GM21447 (cell line): ENCODE measurements around the gene AK5.
"Not testable (repeated sequence)": the region's sequence is repeated elsewhere in the genome, so short reads cannot be mapped to it uniquely, and the experiment has no call there.

Experiments used
- ATAC-seq: cut with Tn5 transposase; IDR thresholded peaks from one replicate; pipeline ENCODE4 v1.9.1; 2021; ENCODE audit not compliant: unreplicated experiment

The AK5 gene

DNA sequence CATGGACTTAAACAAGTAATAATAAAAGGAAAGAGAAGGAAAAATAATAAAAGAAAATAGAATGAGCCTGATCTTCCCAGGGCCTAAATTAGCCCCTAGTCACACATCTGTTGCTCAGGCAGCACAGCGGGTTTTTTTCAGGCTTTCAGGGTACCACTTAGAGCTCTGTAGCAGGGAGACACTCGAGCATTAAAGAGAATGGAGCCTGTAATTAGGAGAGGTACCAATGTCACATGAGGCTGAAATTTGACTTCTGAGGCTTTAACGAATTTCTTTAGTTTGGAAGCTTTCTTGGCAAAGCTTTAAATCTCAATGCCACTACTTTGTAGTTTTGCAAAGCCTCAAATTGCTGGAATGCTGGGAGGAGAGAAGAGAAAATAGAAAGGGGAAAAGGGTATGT lies 116.3 kb downstream of the AK5 start:
- ATAC-seq: no peak

DNA sequence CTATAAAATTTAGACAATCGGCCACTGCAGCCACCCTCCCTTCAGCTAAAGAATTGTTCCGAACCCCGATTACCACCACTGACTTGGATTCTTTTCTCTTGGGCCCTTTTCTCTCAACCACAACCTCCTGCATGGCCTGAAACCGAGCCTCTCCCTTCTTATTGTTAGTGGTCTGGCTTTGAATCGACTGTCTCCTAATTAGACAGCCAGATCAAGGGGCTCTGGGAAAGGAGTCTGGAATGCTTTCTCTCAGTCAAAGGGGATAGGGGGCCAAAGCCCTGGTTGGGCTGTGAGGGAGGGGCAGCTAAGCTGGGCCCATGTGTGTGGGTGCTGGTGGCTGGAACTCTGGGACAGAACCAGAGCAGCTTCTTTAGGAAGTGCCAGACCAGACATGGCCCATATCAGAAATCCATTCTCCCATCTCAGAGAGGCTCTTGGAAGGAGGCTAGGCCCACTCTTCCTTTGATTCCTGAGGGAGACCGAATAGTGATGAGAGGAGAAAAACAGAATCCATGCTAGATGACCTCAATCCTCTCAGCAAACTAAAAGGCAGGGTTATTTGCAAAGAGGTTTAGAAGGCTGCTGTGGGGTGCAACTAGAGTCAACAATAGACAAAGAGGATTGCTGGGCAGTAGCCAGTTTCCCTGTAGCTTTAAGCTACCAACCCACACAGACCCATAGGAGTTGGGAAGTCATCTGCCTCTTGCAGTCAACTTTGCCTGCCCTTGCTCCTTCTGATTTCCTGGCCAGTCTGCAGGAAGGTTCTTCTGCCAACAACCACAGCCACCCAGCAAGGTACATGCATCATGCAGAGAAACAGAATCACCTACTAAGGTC lies 117.6 kb downstream of the AK5 start:
- ATAC-seq: no peak

DNA sequence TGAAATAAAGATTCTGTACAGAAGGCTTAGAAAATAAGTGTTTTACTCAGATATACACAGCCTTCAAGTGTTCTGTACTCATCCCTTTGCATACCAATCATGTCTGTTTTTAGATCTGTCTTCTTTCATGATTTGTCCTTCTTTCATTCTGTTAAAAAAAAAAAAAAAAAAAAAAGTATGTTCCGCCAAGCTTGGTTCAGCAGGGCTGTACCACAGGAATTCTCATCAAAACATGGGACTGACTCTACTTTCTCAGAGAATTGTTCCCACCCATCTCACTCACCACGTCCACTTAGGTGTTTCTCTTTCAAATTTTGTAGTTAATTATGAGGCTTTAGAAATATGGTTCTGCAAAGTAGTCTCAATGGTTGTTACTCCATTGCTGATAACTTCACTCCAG lies 119.0 kb downstream of the AK5 start:
- no peak for ATAC-seq

DNA sequence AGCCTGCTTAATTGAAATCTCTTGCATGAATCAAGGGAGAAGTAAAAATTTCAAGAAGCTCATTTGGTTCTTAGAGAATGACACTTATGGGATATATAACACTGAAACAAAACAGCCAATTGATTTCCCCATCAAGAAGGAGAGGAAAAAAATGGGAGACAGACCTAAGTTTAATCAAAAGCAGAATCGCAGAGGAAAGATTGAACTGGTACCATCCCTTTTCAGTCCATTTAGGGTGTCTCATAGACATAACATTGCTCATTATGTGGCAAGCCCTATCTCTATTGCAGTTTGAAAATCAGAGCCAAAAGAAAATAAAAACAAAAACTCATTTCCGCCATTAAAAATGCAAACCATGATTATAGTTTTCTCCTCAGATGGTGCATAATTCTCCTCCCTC lies 119.6 kb downstream of the AK5 start:
- ATAC-seq: no peak

DNA sequence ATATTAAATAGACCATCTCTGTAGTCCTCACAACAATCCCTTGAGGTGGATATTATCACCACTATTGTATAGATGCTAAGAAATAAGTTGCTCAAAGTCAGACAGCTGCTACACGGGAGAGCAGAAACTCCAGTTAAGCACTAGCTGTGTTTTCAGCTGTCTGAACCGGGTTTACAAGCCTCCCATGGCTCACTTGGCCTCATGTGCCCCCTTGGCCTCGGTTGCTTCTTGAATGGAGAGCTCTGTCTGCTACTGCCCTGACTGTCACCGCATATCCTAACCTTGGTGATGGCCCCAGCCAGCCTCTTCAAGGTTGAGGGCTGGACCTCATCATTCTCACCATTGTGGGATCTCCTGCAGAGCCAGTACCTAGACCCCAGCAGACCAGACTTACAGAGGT lies 123.4 kb downstream of the AK5 start:
- ATAC-seq: no peak

DNA sequence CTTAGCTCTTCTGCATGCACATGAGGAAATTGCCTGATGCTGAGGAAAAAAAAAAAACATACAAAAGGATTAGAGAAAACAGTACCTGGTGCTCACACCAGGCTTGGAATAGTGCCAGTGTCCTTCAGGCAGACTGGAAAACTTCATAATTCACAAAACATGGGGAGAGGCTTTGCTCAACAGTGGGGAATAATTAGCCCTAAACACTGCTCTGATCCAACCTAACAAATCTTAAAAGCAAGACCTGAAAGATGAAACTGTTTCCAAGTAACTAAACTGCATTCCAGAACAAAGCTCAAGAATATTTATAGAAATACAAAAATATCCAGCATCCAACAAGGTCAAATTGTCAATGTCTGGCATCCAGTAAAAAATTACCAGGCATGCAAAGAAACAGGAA lies 124.8 kb downstream of the AK5 start:
- ATAC-seq: no peak

DNA sequence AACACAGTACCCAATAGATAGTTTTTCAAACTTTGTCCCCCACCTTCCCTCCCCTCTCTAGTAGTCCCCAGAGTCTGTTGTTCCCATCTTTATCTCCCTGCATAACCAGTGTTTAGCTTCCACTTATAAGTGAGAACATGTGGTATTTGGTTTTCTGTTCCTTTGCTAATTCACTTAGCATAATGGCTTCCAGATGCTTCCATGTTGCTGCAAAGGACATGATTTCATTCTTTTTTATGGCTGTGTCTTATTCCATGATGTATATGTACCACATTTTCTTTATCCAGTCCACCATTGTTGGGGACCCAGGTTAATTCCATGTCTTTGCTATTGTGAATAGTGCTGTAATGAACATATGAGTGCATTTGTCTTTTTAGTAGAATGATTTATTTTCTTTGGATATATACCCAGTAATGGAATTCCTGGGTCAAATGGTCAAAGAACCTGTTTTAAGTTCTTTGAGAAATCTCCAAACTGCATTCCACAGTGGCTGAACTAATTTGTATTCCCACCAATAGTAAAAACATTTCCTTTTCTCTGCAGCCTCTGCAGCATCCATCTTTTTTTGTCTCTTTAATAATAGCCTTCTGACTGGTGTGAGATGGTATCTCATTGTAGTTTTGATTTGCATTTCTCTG lies 126.0 kb downstream of the AK5 start:
- ATAC-seq: no peak

DNA sequence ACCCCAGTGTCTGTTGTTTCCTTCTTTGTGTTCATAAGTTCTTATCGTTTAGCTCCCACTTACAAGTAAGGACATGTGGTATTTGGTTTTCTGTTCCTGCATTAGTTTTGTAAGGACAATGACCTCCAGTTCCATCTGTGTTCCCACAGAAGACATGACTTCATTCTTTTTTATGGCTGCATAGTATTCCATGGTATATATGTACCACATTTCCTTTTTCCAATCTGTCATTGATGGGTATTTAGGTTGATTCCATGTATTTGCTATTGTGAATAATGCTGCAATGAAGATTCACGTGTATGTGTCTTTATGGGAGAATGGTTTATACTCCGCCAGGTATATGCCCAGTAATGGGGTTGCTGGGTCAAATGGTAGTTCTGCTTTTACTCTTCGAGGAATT lies 127.1 kb downstream of the AK5 start:
- ATAC-seq: not testable (repeated sequence)

DNA sequence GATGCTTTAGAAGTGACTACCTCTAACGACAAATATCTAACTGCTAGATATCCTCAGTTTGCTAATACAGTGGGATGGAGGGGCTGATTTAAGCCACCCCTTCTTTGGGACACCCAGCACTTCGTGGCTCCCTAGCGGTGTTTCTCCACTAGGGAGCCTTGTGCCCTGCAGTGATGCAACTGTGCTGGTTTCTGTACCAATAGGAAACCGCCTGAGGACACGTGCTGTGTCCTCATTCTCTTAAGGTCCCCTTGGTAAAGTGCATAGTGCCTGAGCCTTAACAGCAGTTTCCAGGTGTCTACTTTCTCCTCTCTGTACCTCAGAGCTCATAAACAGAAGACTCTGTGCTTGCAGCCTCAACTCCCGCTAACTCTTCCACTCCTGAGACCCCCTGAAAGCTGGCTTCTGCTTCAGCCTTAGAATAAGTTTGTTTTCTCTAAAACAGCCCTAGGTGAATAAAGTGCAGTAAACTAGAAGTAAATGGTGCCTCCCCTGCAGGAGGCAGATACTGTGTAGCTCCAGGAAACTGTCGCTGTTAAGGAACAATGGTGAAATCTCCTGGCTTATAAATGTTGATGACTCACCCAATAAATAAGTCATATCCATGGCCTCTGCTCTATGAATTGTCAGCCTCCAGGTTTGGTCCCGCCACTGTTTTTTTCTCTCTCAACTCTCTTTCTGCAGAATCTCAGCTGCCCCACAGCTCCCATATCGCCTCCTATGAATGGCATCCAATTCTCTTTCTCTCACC lies 130.4 kb downstream of the AK5 start:
- ATAC-seq: no peak

DNA sequence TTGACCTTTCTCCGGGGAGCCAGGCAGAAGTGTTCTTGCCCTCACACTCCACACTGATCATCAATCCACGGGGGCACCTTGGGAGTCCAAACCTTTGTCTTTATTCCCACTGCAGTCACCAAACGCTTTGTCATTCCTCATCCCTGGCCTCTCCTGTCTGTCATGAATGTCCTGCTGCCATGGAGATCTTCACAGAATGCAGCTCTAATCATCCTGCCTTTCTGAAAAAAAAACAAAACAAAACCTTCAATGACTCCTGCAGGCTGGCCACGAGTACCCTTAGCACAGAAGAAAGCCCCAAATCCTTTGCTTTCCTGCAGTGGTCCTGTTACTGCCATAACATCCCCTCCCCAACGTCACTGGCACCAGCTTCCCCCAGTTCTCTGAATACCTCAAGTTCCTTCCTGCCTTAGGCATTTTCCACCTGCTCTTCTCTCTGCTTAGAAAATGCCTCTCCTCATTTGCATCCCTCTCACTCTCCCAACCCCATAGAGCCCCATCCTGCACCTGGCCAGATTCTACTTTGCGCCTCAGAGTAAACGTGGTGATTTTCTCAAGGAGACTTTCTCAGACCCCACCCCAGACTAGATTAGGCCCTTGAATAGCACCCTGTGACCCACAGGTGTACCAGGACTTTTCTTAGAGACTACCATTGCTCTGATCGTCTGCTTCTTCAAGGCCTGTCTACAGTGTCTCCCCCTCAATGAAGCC lies 131.2 kb downstream of the AK5 start:
- peak; percentile 53 for ATAC-seq

DNA sequence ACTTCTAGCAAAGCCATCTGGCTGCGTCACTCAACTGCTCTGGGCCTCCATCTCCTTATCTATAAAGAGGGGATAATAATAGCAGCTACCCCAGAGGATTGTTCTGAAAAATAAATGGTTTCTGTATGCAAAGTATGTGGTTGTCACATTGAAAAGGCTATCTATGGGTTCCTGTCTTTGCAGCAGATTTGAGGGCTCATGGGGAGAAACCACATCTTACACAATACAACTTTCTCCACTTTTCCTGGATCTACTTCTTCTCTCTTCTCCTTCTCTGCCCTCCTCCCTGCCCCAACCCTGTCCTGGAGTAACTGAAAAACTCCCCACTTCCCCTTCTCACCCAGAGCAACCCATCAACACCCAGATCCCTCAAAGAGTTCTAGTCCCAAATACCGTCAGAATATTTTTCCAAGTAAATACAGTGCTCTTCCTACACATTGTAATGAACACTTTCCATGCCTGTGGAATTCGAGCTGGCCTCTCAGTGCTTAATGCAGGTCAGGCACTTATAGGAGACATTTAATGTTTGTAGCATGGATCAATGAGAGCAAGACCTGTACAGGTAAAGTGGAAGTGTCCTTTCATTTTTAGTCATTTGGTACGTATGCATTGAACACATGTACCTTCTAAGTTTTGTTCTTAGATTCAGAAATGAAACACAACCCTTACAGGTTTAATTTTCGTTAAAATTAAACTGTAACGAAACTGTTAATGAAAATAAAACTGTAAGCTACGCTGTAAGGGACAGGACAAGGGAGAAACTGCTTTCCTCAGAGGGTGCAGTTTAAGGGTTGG lies 131.9 kb downstream of the AK5 start:
- peak; percentile 91 for ATAC-seq

DNA sequence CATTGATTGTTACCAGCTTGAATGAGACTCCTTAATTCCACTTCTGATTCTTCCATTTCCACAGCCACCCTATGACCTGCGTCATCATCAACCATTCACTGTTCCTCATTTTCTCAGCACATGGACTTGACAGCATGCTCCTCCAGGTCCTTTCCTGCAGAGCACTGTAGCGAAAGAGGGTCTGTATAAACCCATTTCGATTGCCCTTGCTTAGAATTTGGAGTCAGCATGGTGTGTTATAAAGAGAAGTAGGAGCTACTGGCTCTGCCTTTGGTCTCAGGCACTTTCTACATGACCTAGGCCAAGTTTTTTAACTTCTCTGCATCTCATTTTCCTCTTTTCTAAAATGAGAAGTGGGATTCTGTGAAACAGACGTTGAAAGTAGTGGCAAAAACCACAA lies 133.8 kb downstream of the AK5 start:
- no peak for ATAC-seq

DNA sequence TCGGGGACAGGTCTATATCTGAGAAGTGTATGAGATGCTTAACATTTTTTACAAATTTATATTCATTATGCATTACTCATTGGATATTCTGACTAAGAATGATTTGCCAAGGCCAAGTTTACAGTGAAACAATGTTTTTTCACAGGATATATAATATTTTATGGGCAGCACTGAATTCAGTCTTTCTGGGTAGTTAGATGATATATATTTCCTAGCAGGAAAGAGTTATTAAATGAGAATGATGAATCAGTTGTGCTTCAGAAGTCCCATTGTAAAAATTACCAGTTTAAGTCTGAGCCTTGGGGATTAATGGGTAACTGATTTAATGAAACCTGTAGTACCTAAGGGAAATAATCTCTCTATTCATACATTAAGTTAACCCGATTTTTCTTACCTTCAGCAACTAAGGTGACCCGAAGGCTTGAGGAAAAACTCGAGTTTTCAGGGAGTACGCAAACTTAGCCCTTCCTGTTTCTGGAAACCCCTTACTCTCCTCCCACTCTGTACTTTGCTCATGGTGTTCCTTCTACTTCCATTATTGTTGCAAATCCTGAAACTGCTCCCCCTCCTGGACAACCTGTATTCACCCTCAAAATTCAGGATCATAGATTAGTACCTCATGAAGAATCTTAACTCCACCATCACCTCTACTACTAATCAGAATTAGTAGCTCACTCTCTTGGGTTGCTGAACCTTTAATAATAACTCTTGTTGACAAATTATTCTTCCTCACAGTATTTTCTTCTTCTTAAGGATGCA lies 135.1 kb downstream of the AK5 start:
- ATAC-seq: no peak

DNA sequence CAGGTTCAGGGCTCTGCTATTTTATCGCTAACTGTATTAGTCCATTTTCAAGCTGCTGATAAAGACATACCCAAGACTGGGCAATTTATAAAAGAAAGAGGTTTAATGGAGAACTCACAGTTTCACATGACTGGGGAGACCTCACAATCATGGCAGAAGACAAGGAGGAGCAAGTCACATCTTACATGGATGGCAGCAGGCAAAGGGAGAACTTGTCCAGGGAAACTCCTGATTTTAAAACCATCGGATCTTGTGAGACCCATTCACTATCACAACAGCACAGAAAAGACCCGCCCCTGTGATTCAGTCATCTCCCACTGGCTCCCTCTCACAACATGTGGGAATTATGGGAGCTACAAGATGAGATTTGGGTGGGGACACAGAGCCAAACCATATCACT lies 136.2 kb downstream of the AK5 start:
- not testable (repeated sequence) for ATAC-seq

DNA sequence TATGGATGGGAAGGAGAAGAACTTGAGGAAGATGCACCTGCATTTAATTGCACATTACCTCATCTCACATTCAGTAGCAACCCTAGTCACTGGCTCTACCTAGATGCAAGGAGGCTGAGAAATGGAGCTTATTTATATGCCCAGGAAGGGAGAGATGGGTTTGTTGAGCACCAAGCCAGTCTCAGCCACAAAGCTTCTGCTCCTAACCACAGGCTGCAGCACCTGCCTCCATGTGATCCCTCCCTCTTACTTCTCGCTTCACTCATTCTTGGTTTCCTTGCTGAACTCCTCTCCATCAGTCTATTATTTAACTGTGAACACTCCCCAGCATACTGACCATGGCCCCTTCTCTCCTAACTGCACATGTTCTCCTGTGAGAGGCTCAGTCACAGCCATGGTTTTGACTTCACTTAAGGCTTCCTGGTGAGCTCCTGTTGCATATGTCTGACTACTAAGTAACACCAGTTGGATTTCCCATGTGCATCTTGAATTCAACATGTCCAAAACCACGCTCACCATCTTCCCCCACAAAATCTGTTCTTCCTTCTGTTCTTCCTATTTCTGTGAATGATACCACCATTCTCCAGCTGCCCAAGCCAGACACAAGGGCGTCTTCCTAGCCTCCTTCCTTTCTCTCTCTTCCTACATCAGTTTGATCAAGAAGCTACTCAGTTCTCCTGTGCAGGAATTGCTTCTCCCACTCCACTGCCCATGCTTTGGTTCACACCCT lies 139.8 kb downstream of the AK5 start:
- peak; percentile 75 for ATAC-seq

DNA sequence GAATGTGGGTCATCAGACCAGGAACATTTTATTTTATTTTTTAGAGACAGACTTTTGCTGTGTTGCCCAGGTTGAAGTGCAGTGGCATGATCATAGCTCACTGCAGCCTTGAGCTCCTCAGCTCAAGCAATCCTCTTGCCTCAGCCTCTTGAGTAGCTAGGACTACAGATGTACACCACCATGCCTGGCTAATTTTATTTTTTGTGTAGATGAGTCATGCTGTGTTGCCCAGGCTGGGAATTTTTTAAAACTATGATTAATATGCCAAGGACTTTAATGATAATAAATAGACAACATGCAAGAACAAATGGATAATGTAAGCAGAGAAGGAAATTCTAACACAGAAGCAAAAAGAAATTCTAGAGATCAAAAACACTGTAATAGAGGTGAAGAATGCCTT lies 142.4 kb downstream of the AK5 start:
- ATAC-seq: no peak

DNA sequence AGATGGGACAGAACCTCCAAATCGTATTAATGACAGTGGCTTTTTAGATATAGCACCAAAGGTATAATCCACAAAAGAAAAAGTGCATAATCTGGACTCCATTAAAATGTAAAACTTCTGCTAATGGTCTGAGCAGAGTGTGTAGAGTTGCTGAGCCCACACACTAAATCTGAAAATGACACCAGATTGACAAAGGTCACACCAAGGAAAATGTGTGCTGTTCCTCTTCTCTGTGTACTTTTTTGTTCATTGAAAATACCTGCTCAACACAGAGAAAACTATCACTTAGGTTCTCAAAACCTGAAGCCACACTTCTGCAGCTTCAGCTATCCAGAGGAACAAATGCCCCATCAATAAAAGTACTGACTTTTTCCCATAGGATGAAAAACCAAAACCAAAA lies 146.2 kb downstream of the AK5 start:
- ATAC-seq: no peak

DNA sequence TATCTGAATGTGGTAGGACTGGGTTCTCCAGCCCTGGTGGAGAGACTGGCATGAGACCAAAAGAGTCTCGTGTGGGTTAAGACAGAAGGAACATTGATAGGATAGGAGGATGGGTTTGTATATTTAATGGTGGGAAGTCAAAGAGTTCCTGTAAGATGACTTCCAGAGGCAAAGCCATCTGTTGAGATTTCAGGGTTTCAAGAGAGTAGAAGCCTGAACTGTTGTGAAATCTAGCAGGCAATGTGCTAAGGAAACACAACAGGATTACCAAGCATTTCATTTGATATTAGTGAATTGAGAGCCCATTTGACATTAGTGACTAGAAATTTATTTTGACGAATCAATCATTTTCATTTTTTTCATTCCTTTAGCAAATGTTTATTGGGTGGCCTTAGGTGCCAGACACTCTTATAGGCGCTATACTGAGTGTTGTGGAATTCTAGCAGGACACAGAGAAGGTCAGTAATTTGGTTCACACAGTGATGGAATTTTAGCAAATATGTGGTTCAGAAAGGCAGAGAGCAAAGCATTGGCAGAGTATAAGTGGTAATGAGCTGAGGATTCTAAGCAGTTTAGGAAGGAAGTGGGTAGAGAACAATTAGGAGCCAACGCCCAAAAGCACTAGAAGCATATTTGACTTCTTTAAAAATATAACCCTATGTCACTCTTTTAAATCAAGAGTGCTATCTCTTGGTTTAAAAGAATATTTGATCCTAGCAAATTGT lies 149.3 kb downstream of the AK5 start:
- no peak for ATAC-seq

DNA sequence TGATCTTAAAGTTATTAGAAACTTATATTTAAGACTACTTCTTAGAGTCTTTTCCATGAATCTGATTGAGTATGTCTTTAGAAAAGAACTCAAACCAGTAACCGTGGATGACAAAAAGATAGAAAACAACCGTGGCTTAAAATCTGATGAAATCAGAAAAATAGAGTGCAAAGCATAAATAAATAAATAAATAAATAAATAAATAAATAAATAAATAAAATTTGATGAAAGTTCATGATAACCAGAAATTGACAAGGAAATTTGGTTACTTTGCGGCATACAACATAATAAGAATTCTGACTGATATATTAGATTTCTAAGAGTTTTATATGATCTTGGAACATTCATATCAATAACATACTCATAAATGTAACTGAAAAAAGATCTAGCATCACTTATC lies 152.1 kb downstream of the AK5 start:
- no peak for ATAC-seq
